Prostate gland (tissue), 2 donors: ENCODE results near the gene ASXL2.

Experiments
- POLR2A ChIP-seq: fragments of 450-650 bp; IDR thresholded peaks from one replicate; pipeline ENCODE4 v1.6.1; 2016; ENCODE audit warnings: antibody characterized with exemption, mild to moderate bottlenecking
- TF ChIP-seq, protein P1 (sequence below), 4 experiments: fragments of 200-600 bp in 2 of 4; fragments of 450-650 bp in 2 of 4; sonication (generic) in 2 of 4; IDR thresholded peaks; 1 replicate in 3 of 4; 2 replicates in 1 of 4; pipeline ENCODE4 v1.5.1; 2016 to 2019; ENCODE audit warnings: antibody characterized with exemption in 4 of 4, mild to moderate bottlenecking in 2 of 4, moderate library complexity in 2 of 4

GRCh38 chr2:25832897-25833296, 45.4 kb downstream of the ASXL2 start:
- TF ChIP-seq, protein P1, sequence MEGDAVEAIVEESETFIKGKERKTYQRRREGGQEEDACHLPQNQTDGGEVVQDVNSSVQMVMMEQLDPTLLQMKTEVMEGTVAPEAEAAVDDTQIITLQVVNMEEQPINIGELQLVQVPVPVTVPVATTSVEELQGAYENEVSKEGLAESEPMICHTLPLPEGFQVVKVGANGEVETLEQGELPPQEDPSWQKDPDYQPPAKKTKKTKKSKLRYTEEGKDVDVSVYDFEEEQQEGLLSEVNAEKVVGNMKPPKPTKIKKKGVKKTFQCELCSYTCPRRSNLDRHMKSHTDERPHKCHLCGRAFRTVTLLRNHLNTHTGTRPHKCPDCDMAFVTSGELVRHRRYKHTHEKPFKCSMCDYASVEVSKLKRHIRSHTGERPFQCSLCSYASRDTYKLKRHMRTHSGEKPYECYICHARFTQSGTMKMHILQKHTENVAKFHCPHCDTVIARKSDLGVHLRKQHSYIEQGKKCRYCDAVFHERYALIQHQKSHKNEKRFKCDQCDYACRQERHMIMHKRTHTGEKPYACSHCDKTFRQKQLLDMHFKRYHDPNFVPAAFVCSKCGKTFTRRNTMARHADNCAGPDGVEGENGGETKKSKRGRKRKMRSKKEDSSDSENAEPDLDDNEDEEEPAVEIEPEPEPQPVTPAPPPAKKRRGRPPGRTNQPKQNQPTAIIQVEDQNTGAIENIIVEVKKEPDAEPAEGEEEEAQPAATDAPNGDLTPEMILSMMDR (IDR thresholded peaks at IDR 0.05) = no peak
- no peak for TF ChIP-seq POLR2A
